HG03039 (cell line): Measurements from ENCODE around the gene OPCML.

Source experiments
- ATAC-seq: cut with Tn5 transposase; IDR thresholded peaks from one replicate; pipeline ENCODE4 v1.9.1; 2021; ENCODE audit warnings: mild to moderate bottlenecking, moderate library complexity; ENCODE audit not compliant: unreplicated experiment

OPCML gene

DNA sequence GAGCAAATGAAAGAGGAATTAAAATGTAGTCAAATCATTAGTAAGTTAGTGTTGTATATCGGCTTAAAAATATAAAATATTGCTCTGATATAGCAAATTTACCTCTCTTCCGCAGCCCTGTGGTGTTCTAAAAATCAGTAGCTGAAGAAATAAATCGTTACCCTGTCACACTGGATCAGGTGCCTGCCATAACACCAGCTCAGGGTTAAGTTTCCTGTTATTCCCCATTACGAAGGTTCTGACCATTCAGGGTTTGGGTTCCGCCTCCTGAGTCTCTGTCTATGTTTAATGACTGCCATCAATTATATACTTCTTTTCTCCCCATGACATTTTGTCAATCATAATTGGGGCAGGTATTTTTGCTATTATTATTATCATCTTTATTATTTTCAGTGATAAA lies 658.5 kb downstream of the OPCML start:
- ATAC-seq = no peak

DNA sequence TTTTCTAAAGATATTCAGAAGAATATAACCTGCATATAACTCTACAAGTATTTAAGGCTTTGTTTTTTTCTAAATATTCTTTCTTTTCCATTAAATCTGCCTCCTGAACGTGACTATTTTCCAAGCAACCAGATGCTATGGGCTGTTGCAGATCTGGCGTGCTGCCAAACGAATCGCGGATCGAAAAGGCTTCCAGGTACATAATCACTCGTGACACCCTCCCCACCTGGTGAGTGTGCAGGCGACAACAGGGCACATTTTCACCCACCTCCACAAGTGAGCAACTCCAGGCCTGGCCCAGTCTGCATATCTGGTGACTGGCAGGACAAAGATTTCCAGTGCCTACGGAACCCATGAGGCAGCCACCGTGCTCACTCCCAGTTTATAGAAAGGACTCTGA lies 660.1 kb downstream of the OPCML start:
- ATAC-seq = no peak

DNA sequence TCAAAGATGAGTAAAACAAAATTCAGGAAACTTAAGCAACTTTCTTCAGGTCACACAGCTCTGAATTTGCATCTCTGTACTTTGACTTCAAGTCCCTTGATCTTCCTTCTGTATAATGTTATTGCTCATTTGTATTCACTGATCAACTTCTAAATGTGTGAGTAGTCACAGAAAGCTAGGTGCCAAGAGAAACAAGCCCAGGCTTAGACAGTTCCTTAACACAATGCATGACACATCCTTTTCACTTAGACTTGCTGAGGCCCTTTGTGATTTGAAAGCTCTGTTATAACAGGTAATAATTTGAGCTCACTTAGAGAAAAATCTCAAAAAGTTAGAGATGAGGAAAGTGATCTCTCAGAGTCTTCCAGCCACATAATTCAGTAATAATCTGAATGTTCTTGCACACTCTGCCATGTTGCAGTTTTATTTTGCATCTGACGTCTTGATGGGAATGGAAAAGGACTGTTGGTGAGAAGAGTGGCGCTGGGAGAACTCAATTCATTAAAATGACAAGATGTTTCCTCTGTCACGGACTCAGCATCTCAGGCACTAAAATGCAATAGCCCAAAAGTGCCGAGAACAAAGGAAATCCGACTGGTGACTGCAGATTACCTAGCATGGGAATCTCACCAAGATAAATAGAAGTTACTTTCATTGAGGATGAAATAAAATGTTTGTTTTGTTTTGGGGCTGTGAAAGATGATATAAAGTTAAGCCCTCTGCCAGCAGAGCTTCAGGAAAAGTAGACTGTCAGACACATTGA lies 665.3 kb downstream of the OPCML start:
- ATAC-seq = no peak

DNA sequence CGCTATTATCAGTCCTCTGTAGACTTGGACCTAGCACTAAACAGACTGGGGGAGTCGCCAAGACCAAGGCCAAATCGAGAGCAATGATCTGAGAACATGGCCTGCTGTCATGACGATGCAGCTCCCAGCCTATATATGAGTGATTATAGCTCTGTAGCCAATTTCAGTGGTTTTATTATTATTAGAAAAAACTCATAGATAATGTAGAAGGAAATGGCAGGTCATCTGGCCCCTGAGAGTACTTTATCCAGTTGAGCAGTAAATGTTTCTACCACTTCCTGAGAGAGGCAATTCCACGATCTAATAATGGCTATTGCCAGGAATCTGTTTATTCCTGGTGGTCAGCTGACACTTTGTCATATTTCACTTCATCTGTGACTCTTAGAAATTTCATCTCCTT lies 666.7 kb downstream of the OPCML start:
- no peak for ATAC-seq

DNA sequence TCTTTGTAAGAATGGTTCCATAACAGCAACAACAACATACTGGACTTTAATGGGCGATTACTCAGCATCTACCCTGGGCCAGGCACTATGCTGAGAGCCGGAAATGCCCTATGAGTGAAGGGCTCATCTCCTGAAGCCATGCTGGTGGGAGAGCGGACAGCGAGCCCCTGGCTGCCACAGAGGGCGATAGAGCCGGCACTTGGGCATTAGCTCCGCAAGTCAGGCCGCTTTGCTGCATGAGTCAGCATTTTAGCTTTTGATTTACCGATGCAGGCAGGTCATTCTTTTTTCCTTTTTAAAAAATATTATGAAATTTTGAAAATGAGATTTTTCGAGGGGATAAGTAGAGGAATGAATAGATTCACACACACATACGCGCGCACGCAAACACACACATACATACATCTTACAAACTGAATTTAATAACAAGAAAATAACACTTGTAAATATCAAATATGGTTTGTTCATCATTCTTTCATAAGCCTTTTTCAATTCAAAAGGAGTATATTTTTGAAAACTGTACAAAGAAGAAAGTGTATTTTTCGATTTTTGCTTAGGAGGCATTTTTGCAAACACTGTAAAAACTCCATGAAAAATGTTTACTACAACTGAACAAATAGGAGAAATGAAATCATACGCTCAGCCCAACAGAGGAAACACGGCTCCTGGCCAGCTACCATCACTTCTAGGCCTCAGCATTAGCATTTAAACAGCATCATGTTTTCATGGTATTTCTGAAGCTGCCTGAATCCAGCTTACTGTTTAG lies 667.3 kb downstream of the OPCML start:
- ATAC-seq = no peak

GRCh38 chr11:132862933-132863332 lies 669.4 kb downstream of the OPCML start:
- no peak for ATAC-seq

GRCh38 chr11:132862137-132862536 lies 670.2 kb downstream of the OPCML start:
- no peak for ATAC-seq

DNA sequence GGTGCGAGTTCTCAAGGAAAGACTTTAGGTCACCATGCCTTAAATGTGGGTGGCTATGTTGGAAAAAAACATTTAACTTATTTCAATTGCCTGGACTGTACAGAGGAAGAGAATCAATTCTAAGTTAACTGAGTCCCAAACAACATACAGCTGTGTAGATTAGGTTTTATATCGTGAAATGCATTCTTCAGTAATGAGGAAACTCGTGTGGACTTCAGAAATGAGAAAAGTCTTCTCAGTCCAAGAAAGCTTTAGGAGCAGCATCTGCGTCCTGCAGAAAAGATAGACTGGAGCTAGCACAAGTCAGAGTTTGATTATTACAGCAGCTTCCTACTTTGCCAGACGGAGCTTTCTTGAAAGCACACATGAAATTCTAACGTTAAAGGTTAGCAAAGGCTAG lies 673.0 kb downstream of the OPCML start:
- ATAC-seq = no peak

DNA sequence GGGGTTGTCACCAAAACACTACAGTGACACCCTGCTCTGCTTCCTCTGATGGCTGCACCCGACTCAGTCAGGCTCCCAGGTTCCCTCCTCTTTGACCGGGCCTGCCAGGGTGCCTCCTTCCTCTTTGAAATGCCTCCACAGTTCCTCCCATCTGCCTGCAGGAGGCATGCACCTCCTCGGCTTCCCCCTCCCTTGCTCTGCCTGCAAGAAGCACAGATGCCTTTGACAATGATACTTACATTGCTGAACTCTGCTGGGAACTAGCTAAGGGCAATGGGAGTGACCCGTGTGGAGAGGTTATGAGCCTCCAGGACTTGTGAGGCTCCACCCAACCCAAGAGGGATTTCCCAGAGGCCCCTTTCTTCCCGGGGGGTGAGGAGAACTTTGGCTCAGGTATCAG lies 674.1 kb downstream of the OPCML start:
- no peak for ATAC-seq

- no peak for ATAC-seq
Measured at GRCh38 chr11:132856032-132856431, 676.3 kb downstream of the OPCML start.

DNA sequence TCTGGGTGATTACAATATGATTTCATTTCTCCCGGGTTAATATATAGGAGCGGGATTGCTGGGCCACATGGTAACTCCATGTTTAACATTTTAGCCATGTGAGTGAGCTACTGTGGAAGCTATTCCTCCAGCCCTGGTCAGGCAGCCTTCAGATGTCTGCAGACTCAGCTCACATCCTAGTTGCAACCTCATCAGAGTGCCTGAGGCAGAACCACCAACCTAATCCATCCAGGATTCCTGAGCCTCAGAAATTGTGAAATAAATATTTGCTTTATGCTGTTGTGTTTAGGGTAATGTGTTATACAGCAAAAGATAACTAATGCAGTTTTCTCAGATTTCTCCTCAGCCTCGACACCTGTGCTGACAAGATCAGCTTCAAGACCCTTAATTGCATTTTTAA lies 676.8 kb downstream of the OPCML start:
- no peak for ATAC-seq

- ATAC-seq = no peak
Measured at GRCh38 chr11:132853886-132854285, 678.4 kb downstream of the OPCML start.

- ATAC-seq = no peak
Measured at GRCh38 chr11:132852361-132852760, 679.9 kb downstream of the OPCML start.

DNA sequence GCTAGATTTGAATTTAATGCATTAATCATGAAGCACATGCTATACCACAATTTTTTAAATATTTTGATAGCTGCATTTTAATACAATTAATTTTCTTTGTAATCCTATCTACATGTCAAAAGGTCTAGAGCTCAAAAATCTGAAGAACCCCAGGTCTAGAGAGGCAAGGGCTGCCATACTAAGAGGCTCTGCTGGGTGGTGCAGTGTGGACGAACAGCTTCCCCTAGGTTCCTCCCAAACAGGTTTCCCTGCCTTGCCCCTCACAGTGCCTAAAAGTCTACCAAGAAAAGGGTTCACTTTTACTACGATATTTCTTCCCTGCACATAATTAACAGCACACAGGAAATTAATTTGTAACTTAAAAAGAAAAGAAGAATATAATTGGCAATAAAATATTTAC lies 681.1 kb downstream of the OPCML start:
- ATAC-seq = no peak

DNA sequence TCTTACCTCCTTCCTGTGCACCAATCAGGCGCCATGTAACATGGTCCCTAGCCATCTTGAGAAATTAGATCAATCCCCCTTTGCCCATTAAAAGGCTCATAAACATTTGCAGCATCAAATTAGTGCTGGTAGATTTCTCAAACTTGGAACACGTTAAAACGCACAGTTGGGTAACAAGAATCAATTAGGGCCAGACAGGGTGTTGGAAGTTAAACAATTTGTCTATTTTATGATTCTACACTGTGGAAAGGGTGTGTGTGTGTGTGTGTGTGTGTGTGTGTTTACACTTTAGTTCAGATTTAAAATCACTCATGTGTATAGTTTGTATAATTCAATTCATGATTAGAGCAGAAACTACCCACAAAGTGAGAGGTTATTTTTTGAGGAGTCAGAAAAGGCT lies 682.0 kb downstream of the OPCML start:
- ATAC-seq = no peak

DNA sequence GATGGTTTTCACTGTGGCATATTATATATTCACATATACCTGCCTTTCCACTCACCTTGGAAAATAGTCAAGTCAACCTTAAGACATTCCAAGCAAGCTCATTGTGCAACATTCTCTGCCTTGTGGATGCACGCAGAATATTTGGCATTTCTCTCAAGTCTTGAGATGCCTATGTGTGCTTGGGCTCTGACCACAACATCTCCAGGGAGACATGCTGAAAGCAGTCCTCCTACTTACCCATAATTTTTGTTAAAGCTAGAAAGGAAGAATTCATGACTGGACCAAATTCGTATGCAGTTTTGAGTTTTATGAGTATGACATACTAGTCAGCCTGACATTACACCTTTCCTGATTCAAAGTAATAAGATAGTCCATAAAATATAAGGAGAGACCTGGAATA lies 684.0 kb downstream of the OPCML start:
- ATAC-seq = no peak

GRCh38 chr11:132846075-132846474 lies 686.2 kb downstream of the OPCML start:
- ATAC-seq = no peak

DNA sequence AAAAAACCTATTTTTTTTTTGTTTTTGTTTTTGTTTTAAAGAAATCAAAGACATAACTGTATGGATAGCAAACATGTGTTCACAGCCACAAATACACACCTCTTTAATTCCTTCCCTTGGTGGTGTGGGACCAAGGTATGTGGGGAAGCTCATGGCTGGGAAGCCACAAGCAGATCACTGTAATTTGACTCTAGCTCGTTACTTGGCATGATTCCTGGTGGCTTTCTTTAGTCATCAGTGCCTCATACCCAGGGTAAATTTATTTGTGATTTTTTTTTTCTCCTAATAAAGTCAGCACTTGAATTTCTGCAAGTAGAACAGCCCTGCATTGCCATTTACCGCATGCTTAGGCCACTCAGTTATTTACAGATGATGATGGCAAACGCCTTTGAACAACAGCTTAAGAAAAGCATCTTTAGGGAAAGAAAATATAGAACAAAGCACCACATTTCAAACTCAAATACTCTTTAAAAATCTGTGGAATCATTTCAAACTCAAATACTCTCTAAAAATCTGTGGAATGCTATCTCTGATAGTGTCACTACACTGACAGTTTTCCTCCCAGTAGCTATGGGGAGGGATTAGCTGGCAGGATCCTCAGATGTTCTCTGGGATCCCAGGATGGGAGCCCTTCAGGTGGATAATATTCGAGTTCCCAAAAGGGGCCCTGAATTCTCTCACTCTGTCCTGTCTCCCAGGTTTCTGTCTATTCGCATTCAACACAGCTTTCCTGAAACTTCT lies 687.2 kb downstream of the OPCML start:
- no peak for ATAC-seq

DNA sequence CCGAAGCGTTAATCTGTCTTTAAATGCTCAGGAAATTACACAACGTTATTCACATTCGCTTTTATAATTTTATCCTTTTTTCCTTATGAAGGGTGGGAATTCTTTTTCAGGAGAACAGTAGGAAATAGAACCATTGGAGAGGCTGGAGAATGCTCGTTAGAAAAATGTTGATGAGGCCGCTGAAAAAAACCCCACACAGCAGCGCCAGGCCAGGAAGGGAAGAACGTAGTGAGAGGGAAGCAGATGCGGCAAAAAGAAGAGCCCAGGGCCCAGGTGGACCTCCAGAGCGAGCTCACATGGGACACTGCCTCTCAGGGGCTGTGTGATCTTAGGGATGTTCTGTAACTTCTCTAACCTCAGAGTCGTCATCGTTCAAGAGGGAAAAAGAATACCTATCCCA lies 691.6 kb downstream of the OPCML start:
- ATAC-seq = no peak

GRCh38 chr11:132840191-132840590 lies 692.1 kb downstream of the OPCML start:
- no peak for ATAC-seq

DNA sequence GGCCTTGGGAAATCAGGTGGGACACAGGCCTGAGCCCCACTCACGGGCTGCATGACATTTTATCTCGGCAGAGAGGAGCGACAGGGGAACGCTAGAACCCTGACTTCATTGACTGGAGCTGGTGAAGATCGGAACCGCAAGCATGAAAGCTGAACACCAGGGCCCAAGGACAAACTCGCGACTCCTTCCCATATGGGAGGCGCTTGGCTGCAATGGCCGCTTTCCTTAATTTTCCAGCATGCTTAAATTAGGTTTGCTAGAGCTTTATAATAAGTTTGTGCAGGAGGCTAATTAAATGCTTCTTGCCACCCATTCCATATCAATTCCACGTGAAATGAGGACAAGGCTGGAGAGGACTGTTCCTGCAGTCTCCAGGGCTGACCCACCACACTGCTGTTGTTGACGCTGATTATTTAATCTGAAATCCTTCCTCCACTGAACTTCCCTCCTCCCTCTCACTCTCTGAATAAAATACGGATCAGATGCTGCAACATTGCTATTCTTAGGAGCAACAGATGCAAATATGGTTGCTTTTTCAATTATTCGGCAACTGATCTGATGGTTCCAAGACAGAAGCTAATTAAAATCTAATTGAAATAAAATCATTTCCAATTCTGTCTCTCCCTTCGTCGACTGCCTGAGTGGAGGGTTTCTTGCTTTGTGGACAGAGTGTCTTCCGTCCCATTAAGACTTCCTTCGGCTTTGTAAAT lies 692.9 kb downstream of the OPCML start:
- ATAC-seq = no peak
